Ureter (tissue), 1 donor: ENCODE results near the gene NDUFS7. TPM values are rescaled to one million over a fixed set of nuclear protein-coding genes. Genes with fewer than 3 reads are reported as not detected.

Experiments
- DNase-seq: peaks from one replicate; pipeline ENCODE4 v3.0.0-alpha.2; 2020; ENCODE audit warnings: low spot score
- total RNA-seq: library from RNA; stranded (reverse); gene quantifications from one replicate; pipeline ENCODE4 v1.2.4, GENCODE V29; 2023
- donor health status: DM: yes; HTN: yes; CAD: no.

Gene NDUFS7
- total RNA-seq, 1 donor from 2014 or later, result 93.5 TPM

- DNase-seq, result no peak
These were observed 16.8 kb downstream of the NDUFS7 start for GRCh38 chr19:1400281-1401137.

GRCh38 chr19:1401138-1401888, 17.6 kb downstream of the NDUFS7 start, which contains the start of gene GAMT:
Gene GAMT (minus strand): TSS chr19:1401542. CDS start chr19:1401476, 66 bp downstream.
- DNase-seq, result no peak

- DNase-seq, result no peak
These were observed 18.1 kb downstream of the NDUFS7 start for GRCh38 chr19:1401889-1402217.

GRCh38 chr19:1402411-1403070, 18.8 kb downstream of the NDUFS7 start:
- no peak for DNase-seq

GRCh38 chr19:1406774-1407527, 23.2 kb downstream of the NDUFS7 start:
- peak; percentile 98 for DNase-seq

- DNase-seq, result no peak
These were observed 24.0 kb downstream of the NDUFS7 start, which contains the start of gene DAZAP1 for GRCh38 chr19:1407528-1408299. Gene DAZAP1 (plus strand): TSS chr19:1407586. CDS start chr19:1407774, 188 bp downstream.

GRCh38 chr19:1408300-1409203, 24.8 kb downstream of the NDUFS7 start:
- DNase-seq, result no peak

- DNase-seq, result no peak
These were observed 25.7 kb downstream of the NDUFS7 start for GRCh38 chr19:1409204-1410005.

GRCh38 chr19:1410136-1410786, 26.6 kb downstream of the NDUFS7 start:
- no peak for DNase-seq

- no peak for DNase-seq
These were observed 27.1 kb downstream of the NDUFS7 start for GRCh38 chr19:1410789-1411188.

GRCh38 chr19:1411255-1412191, 27.8 kb downstream of the NDUFS7 start:
- DNase-seq, result no peak

- DNase-seq, result no peak
These were observed 28.7 kb downstream of the NDUFS7 start for GRCh38 chr19:1412323-1412923.

GRCh38 chr19:1412995-1413800, 29.5 kb downstream of the NDUFS7 start:
- DNase-seq, result no peak

GRCh38 chr19:1416014-1416841, 32.5 kb downstream of the NDUFS7 start:
- no peak for DNase-seq

- no peak for DNase-seq
These were observed 33.4 kb downstream of the NDUFS7 start for GRCh38 chr19:1417145-1417544.
